Esophagus muscularis mucosa (tissue), 4 donors: ENCODE data around the gene NEU1. TPM values are rescaled to one million over a fixed set of nuclear protein-coding genes. Genes with fewer than 3 reads are reported as not detected.

Experiments
- DNase-seq: peaks from one replicate; pipeline ENCODE4 v3.0.0-alpha.2; 2017; ENCODE audit errors: extremely low spot score
- H3K27ac ChIP-seq, 4 donors: fragments of 200-600 bp; sonication (generic); replicated peaks in 1 of 4; 1 replicate in 3 of 4; 2 replicates in 1 of 4; pipeline ENCODE4 v1.5.1; 2016 to 2019; ENCODE audit warnings: mild to moderate bottlenecking in 1 of 4
- H3K27me3 ChIP-seq, 4 donors: fragments of 200-600 bp; sonication (generic); one replicate each; pipeline versions ENCODE4 v1.5.1 to v1.6.0; 2016 to 2019
- H3K36me3 ChIP-seq, 4 donors: fragments of 200-600 bp; sonication (generic); one replicate each; pipeline ENCODE4 v1.5.1; 2016 to 2019
- H3K4me1 ChIP-seq, 4 donors: fragments of 200-600 bp; sonication (generic); one replicate each; pipeline ENCODE4 v1.5.1; 2016 to 2019
- H3K4me3 ChIP-seq, 4 donors: fragments of 200-600 bp; sonication (generic); 1 replicate in 2 of 4; 2 replicates in 2 of 4; pipeline ENCODE4 v1.5.1; 2016 to 2019; ENCODE audit warnings: mild to moderate bottlenecking in 4 of 4, moderate library complexity in 1 of 4
- H3K9me3 ChIP-seq, 4 donors: fragments of 200-600 bp; sonication (generic); 1 replicate in 3 of 4; 2 replicates in 1 of 4; pipeline ENCODE4 v1.5.1; 2016 to 2019
- CTCF ChIP-seq, 3 experiments: fragments of 200-600 bp in 2 of 3; fragments of 450-650 bp in 1 of 3; sonication (generic) in 2 of 3; IDR thresholded peaks; one replicate each; pipeline ENCODE4 v1.5.1; 2017 to 2019; ENCODE audit warnings: antibody characterized with exemption in 3 of 3, mild to moderate bottlenecking in 2 of 3, moderate library complexity in 1 of 3
- EP300 ChIP-seq: sonication (generic); formaldehyde crosslinking; IDR thresholded peaks from one replicate; pipeline ENCODE4 v1.6.1; 2017; ENCODE audit warnings: antibody characterized with exemption
- POLR2A ChIP-seq: fragments of 450-650 bp; IDR thresholded peaks from one replicate; pipeline ENCODE4 v1.6.1; 2017; ENCODE audit warnings: antibody characterized with exemption, moderate library complexity, mild to moderate bottlenecking, low read depth
- POLR2AphosphoS5 ChIP-seq, 2 donors: sonication (generic); formaldehyde crosslinking; IDR thresholded peaks; one replicate each; pipeline ENCODE4 v1.6.1; 2017; ENCODE audit warnings: antibody characterized with exemption in 2 of 2
- WGBS: methylation state at CpG from one replicate; pipeline ENCODE4 v1.1.5; 2018; 5-methylcytosine and 5-hydroxymethylcytosine counted together
- intact Hi-C: fragments of 100-400 bp; cut with DNase I; formaldehyde crosslinking; loops from one replicate; pipeline ENCODE4 v1.15.1; 2023
- total RNA-seq, 4 donors: library from RNA; depleted of rRNA; stranded (reverse); fragments of >200 nt; gene quantifications; one replicate each; pipeline versions ENCODE4 v1.1.0 to v1.2.1, GENCODE V29; 2016

Gene NEU1
- total RNA-seq, 4 donors from 2014 or later = 24.9 to 39.6 (median 34.9) TPM

GRCh38 chr6:31837369-31838113, 25.1 kb downstream of the NEU1 start:
- peaks cover 36 to 56% (median 45%) of the 10 kb centered on the region in 4 donors for H3K36me3 ChIP-seq
- H3K27me3 ChIP-seq = no peaks in the 10 kb centered on the region
- H3K4me3 ChIP-seq = peak overlapping the region in 1 of 4 donors; percentile 72
- no peaks in the 10 kb centered on the region for H3K9me3 ChIP-seq
- peaks cover 45 to 56% (median 56%) of the 10 kb centered on the region in 4 donors for H3K4me1 ChIP-seq
- intact Hi-C loops = no loop called here
- WGBS = 36% methylated on average over 1 of the region's 1 CpG
- peak overlapping the region; percentile 93 to 97 (median 95) for H3K27ac ChIP-seq
- TF ChIP-seq POLR2AphosphoS5 (IDR thresholded peaks at IDR 0.05) (no peak), EP300 (no peak), CTCF (IDR thresholded peaks at IDR 0.05) (no peak), POLR2A (no peak)
- no peak for DNase-seq

- H3K9me3 ChIP-seq = no peaks in the 10 kb centered on the region
- peaks cover 36 to 50% (median 45%) of the 10 kb centered on the region in 4 donors for H3K36me3 ChIP-seq
- DNase-seq = no peak
- H3K4me3 ChIP-seq = peak overlapping the region; percentile 72 to 94 (median 82)
- intact Hi-C loops = no loop called here
- TF ChIP-seq EP300 (no peak), POLR2AphosphoS5 (IDR thresholded peaks at IDR 0.05) (no peak), POLR2A (no peak), CTCF (IDR thresholded peaks at IDR 0.05) (no peak)
- peaks cover 45 to 64% (median 64%) of the 10 kb centered on the region in 4 donors for H3K4me1 ChIP-seq
- peak overlapping the region; percentile 93 to 97 (median 95) for H3K27ac ChIP-seq
- H3K27me3 ChIP-seq = no peaks in the 10 kb centered on the region
- WGBS = 29% methylated on average over 12 of the region's 12 CpGs
These were observed 25.9 kb downstream of the NEU1 start for GRCh38 chr6:31836474-31837368.

- intact Hi-C loops = no loop called here
- H3K9me3 ChIP-seq = no peaks in the 10 kb centered on the region
- no peak for TF ChIP-seq POLR2AphosphoS5 (IDR thresholded peaks at IDR 0.05)
- TF ChIP-seq POLR2A = no peak
- no peak for TF ChIP-seq CTCF (IDR thresholded peaks at IDR 0.05)
- no peak for TF ChIP-seq EP300
- 25% methylated on average over 14 of the region's 14 CpGs for WGBS
- H3K4me1 ChIP-seq = peaks cover 52 to 71% (median 70%) of the 10 kb centered on the region in 4 donors
- peak overlapping the region; percentile 93 to 97 (median 95) for H3K27ac ChIP-seq
- peaks cover 36 to 45% (median 42%) of the 10 kb centered on the region in 4 donors for H3K36me3 ChIP-seq
- H3K27me3 ChIP-seq = no peaks in the 10 kb centered on the region
- H3K4me3 ChIP-seq = peak overlapping the region; percentile 72 to 94 (median 82)
- DNase-seq = no peak
These were observed 26.6 kb downstream of the NEU1 start for GRCh38 chr6:31836047-31836473.

- under 1% methylated on average over 45 of the region's 59 CpGs for WGBS
These were observed 28.0 kb downstream of the NEU1 start for GRCh38 chr6:31834367-31835250.

More at GRCh38 chr6:31834367-31835250, 28.0 kb downstream of the NEU1 start:
- Histone ChIP-seq H3K36me3 (peaks cover 25 to 33% (median 28%) of the 10 kb centered on the region in 4 donors), H3K9me3 (no peaks in the 10 kb centered on the region), H3K27ac (peak overlapping the region; percentile 93 to 97 (median 95)), H3K4me1 (peaks cover 60 to 79% (median 75%) of the 10 kb centered on the region in 4 donors), H3K4me3 (peak overlapping the region; percentile 72 to 94 (median 82)), H3K27me3 (no peaks in the 10 kb centered on the region)
- intact Hi-C loops = loop anchor here (5.0 kb wide), 3 partner anchors 42 to 152 kb away; partner anchors contain the start of gene LY6G5C
- TF ChIP-seq POLR2AphosphoS5 (IDR thresholded peaks at IDR 0.05) (peak; percentile 65 to 75), EP300 (no peak), POLR2A (peak; percentile 52), CTCF (IDR thresholded peaks at IDR 0.05) (peak in 1 of 3 experiments; percentile 15)
- DNase-seq = peak; percentile 97
